Heart left ventricle (tissue), 16 donors: ENCODE measurements around the gene KRT32. TPM values are rescaled to one million over a fixed set of nuclear protein-coding genes. Genes with fewer than 3 reads are reported as not detected.
"Not testable (repeated sequence)": the region's sequence is repeated elsewhere in the genome, so short reads cannot be mapped to it uniquely, and the experiment has no call there.

ENCODE experiments used
- ATAC-seq, 4 donors: fragments of 200-7000 bp; cut with Tn5 transposase; one replicate each; pipeline ENCODE4 v1.9.1; 2020 to 2022; ENCODE audit warnings: moderate library complexity in 4 of 4, mild to moderate bottlenecking in 3 of 4, moderate number of reproducible peaks in 1 of 4
- DNase-seq, 5 donors: peaks; one replicate each; pipeline ENCODE4 v3.0.0-alpha.2; 2020
- H3K27ac ChIP-seq, 12 donors: fragments of 200-600 bp; sonication (generic) in 4 of 12; one replicate each; pipeline versions ENCODE4 v1.5.0 to v1.8.0; 2016 to 2022; ENCODE audit warnings: mild to moderate bottlenecking in 2 of 12
- H3K27me3 ChIP-seq, 9 donors: fragments of 200-600 bp; sonication (generic) in 2 of 9; one replicate each; pipeline versions ENCODE4 v1.5.1 to v1.8.0; 2016 to 2022; ENCODE audit warnings: mild to moderate bottlenecking in 3 of 9
- H3K36me3 ChIP-seq, 9 donors: fragments of 200-600 bp; sonication (generic) in 2 of 9; one replicate each; pipeline versions ENCODE4 v1.5.0 to v1.8.0; 2018 to 2022; ENCODE audit warnings: mild to moderate bottlenecking in 2 of 9
- H3K4me1 ChIP-seq, 12 donors: fragments of 200-600 bp; sonication (generic) in 4 of 12; one replicate each; pipeline versions ENCODE4 v1.5.0 to v1.8.0; 2016 to 2022; ENCODE audit warnings: mild to moderate bottlenecking in 3 of 12
- H3K4me3 ChIP-seq, 12 donors: fragments of 200-600 bp; sonication (generic) in 4 of 12; one replicate each; pipeline versions ENCODE4 v1.5.0 to v1.8.0; 2017 to 2022; ENCODE audit warnings: mild to moderate bottlenecking in 9 of 12, moderate library complexity in 4 of 12
- H3K9me3 ChIP-seq, 12 donors: fragments of 200-600 bp; sonication (generic) in 4 of 12; one replicate each; pipeline versions ENCODE4 v1.5.0 to v1.8.0; 2016 to 2022; ENCODE audit warnings: mild to moderate bottlenecking in 1 of 12
- CTCF ChIP-seq, 12 donors: fragments of 200-600 bp; sonication (generic) in 4 of 12; IDR thresholded peaks; one replicate each; pipeline versions ENCODE4 v1.5.0 to v1.8.0; 2018 to 2022; ENCODE audit warnings: antibody characterized with exemption in 12 of 12, mild to moderate bottlenecking in 5 of 12
- POLR2A ChIP-seq, 2 donors: fragments of 450-650 bp; IDR thresholded peaks; one replicate each; pipeline ENCODE4 v1.6.1; 2017; ENCODE audit warnings: antibody characterized with exemption in 2 of 2, mild to moderate bottlenecking in 2 of 2, moderate library complexity in 2 of 2
- WGBS, 4 donors: extraction: QIAGEN DNeasy Blood & Tissue Kit in 2 of 4; methylation state at CpG; one replicate each; pipeline versions ENCODE4 v1.1.5 to v1.1.7; 2013 to 2018; 5-methylcytosine and 5-hydroxymethylcytosine counted together
- intact Hi-C, 10 donors: fragments of 100-400 bp; cut with DNase I; formaldehyde crosslinking; loops; one replicate each; pipeline versions ENCODE4 v1.11.1 to v1.14.2; 2022
- polyA plus RNA-seq, 2 donors: library from polyadenylated mRNA; stranded (reverse); fragments of 200-250 nt; gene quantifications; one replicate each; pipeline ENCODE4 v1.2.3, GENCODE V29; 2013
- total RNA-seq, 9 donors: library from RNA; depleted of rRNA in 2 of 9; stranded (reverse); fragments of >200 nt in 2 of 9; fragmentation: NEBNext Ultra II Directional in 3 of 9; extraction: Animal tissue kit (Norgen Biotek cat#: 25700) in 3 of 9; gene quantifications; one replicate each; pipeline versions ENCODE4 v1.1.0 to v1.2.4, GENCODE V29; 2016 to 2023
- donor health status: ischemic (EF 13 %, LVEDD 7.1; RV severe dilation, severe dysfunction).
- donor health status: healthy with polysubstance abuse.
- donor health status: DM: no; HTN: yes; CAD: no.
- donor health status: DM: no; HTN: no; CAD: no.
- donor health status: ischemic (EF 25% LVEDD 6.9; RV normal size, moderate dysfunction).
- donor health status: ischemic (EF 25% LVEDD 5.7; RV mildly dilated, moderate dysfunction).
- donor health status: healthy.
- donor health status: DM: yes; HTN: yes; CAD: no.
- donor health status: ischemic (EF 35%, LVEDD 5.7; RV mildly dilated, moderate dysfunction).
- donor health status: nonischemic (EF 11% LVEDD 7.7; RV severe dilation, severe dysfunction).
- donor health status: DM: yes; HTN: yes; CAD: no.
- donor health status: PGD.
- donor health status: ischemic (EF 29% LVEDD 5.4; RV normal size, mild dysfunction).
- donor health status: nonischemic (EF 23%, LVEDD 6.1; RV moderate dilation, normal function).

The KRT32 gene
- total and polyA plus RNA-seq, 11 donors: 0.16 to 0.27 (median 0.21) TPM; not detected in 7

- 89 to 92% (median 91%) methylated on average over 12 to 13 of the region's 13 CpGs for whole genome bisulfite sequencing, 4 donors
- no peaks in the 10 kb centered on the region for H3K36me3 ChIP-seq
- no peak for TF ChIP-seq CTCF (IDR thresholded peaks at IDR 0.05)
- TF ChIP-seq POLR2A (IDR thresholded peaks at IDR 0.05): no peak
- intact Hi-C loops: no loop called here
- H3K4me3 ChIP-seq: no peak within 1 kb of the TSS
- ATAC-seq (no peak), DNase-seq (no peak)
- H3K27me3 ChIP-seq: peaks cover 0 to 7% (median 0%) of the 10 kb centered on the region in 9 donors
- no peak within 1 kb of the TSS for H3K27ac ChIP-seq
- H3K9me3 ChIP-seq: no peaks in the 10 kb centered on the region
- no peaks in the 10 kb centered on the region for H3K4me1 ChIP-seq
These were observed 43.0 kb downstream of the KRT32 start, which contains the start of gene KRT37 for GRCh38 chr17:41424111-41424635. TSS of gene KRT37 (minus strand) at chr17:41424585. CDS start at chr17:41424523, 62 bp downstream.

DNA sequence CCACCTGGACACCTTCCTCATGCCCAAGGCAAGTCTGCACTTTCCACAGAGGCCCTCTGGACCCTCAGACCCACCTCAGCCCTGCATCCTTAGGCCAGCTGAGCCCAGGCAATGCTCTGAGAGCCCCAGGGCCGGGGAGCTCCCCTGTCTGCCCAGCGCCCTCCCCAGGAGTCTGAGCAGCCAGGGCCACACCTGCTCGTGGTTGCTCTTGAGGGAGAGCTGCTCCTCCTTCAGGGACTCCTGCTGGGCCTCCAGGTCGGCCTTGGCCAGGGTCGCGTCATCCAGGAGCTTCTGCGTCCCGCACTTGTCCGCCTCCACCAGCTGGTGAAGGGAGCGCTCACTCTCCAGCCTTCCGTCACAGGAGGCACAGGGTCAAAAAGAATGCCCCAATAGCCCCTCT lies 44.6 kb downstream of the KRT32 start:
- DNase-seq, H3K4me1 ChIP-seq, H3K9me3 ChIP-seq, H3K27me3 ChIP-seq, intact Hi-C loops, H3K36me3 ChIP-seq, H3K4me3 ChIP-seq, H3K27ac ChIP-seq: not testable (repeated sequence)
- ATAC-seq: peak in 1 of 4 donors; percentile 29
- WGBS, 4 donors: 80 to 97% (median 88%) methylated on average over 9 to 11 of the region's 11 CpGs

DNA sequence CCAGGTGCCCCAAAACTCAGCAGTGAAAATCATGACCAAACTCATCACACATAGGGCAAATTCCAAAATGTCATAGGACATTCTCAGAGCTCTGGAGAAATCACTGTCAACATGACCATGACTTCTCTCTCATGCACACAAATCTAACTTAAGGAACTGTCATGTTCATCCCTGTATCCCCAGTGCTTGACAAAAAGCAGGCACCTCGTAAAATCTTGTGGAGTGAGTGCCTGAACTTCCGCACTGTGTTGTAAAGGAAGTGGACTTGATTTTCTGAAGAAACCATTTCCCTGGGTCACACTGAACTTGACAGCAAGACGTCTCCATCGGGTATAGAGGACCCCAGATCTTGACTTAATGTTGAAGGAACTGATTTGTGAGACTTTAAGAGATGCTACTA lies 45.6 kb downstream of the KRT32 start:
- ATAC-seq (no peak), DNase-seq (no peak)
- Histone ChIP-seq H3K4me3 (no peak overlapping the region), H3K27ac (no peak overlapping the region), H3K9me3 (no peaks in the 10 kb centered on the region), H3K36me3 (no peaks in the 10 kb centered on the region), H3K27me3 (peaks cover 0 to 5% (median 0%) of the 10 kb centered on the region in 9 donors), H3K4me1 (peaks cover 0 to 8% (median under 1%) of the 10 kb centered on the region in 12 donors)
- WGBS, 4 donors: 62 to 80% (median 69%) methylated on average over 4 of the region's 4 CpGs
- intact Hi-C loops: no loop called here
- TF ChIP-seq POLR2A (IDR thresholded peaks at IDR 0.05) (no peak), CTCF (IDR thresholded peaks at IDR 0.05) (no peak)

DNA sequence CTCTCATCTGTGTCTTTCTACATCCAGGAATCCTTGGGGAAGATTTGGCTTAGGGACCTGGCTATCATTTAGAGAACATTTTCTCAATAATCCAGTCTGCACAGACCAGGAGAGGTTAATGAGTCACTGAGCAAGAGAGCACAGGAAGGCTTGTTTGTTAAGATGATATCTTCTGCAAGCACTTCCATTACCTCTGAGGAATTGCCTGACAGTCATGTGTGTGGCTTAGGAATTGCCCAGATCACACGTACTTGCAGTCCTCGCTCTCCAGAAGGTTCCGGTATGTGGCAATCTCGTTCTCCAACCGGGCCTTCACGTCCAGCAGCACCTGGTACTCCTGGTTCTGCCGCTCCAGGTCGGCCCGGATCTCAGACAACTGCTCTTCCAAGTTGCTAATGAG lies 46.1 kb downstream of the KRT32 start:
- no peak for ATAC-seq
- H3K27ac ChIP-seq: no peak overlapping the region
- H3K9me3 ChIP-seq: no peaks in the 10 kb centered on the region
- no peak for DNase-seq
- 75 to 84% (median 82%) methylated on average over 9 of the region's 9 CpGs for WGBS, 4 donors
- H3K4me1 ChIP-seq: peaks cover 0 to 9% (median 4%) of the 10 kb centered on the region in 12 donors
- H3K4me3 ChIP-seq: no peak overlapping the region
- peaks cover 0 to under 1% (median 0%) of the 10 kb centered on the region in 9 donors for H3K27me3 ChIP-seq
- intact Hi-C loops: no loop called here
- no peak for TF ChIP-seq CTCF (IDR thresholded peaks at IDR 0.05)
- no peak for TF ChIP-seq POLR2A (IDR thresholded peaks at IDR 0.05)
- H3K36me3 ChIP-seq: no peaks in the 10 kb centered on the region

- Histone ChIP-seq H3K27me3 (no peaks in the 10 kb centered on the region), H3K27ac (no peak overlapping the region), H3K36me3 (no peaks in the 10 kb centered on the region), H3K4me3 (no peak overlapping the region), H3K4me1 (peaks cover 0 to 14% (median 4%) of the 10 kb centered on the region in 12 donors), H3K9me3 (no peaks in the 10 kb centered on the region)
- intact Hi-C loops: no loop called here
- ATAC-seq (no peak), DNase-seq (no peak)
- 62 to 69% (median 65%) methylated on average over 4 of the region's 4 CpGs for WGBS, 4 donors
- TF ChIP-seq CTCF (IDR thresholded peaks at IDR 0.05): no peak
- TF ChIP-seq POLR2A (IDR thresholded peaks at IDR 0.05): no peak
These were observed 47.1 kb downstream of the KRT32 start for GRCh38 chr17:41420134-41420533.
